GM23338 (cell line): Measurements from ENCODE around the gene ZNRF2. TPM values are rescaled to one million over a fixed set of nuclear protein-coding genes. Genes with fewer than 3 reads are reported as not detected.

Experiments
- ATAC-seq: fragments of 200-7000 bp; cut with Tn5 transposase; 3 replicates; pipeline ENCODE4 v1.9.1; 2020
- DNase-seq: peaks from one replicate; pipeline ENCODE4 v3.0.0-alpha.2; 2015; ENCODE audit warnings: low spot score
- H2AFZ ChIP-seq: fragments of 200-600 bp; sonication (generic); 2 replicates; pipeline ENCODE4 v1.8.0; 2016; ENCODE audit warnings: antibody characterized with exemption, mild to moderate bottlenecking, moderate library complexity
- H3F3A ChIP-seq: fragments of 200-600 bp; sonication (generic); replicated peaks from 2 replicates; pipeline ENCODE4 v1.8.0; 2017; ENCODE audit warnings: antibody characterized with exemption, mixed run types, low read depth
- H3K27ac ChIP-seq: fragments of 200-600 bp; sonication (generic); 2 replicates; pipeline ENCODE4 v1.6.1; 2016; ENCODE audit warnings: low read depth
- H3K27me3 ChIP-seq: fragments of 200-600 bp; sonication (generic); 2 replicates; pipeline ENCODE4 v1.8.0; 2016; ENCODE audit warnings: mild to moderate bottlenecking, mixed run types, moderate library complexity; ENCODE audit not compliant: insufficient read depth
- H3K36me3 ChIP-seq: fragments of 200-600 bp; sonication (generic); 2 replicates; pipeline ENCODE4 v1.8.0; 2016; ENCODE audit warnings: mild to moderate bottlenecking; ENCODE audit not compliant: insufficient read depth
- H3K4me1 ChIP-seq: fragments of 200-600 bp; sonication (generic); 2 replicates; pipeline ENCODE4 v1.8.0; 2016; ENCODE audit warnings: mild to moderate bottlenecking, moderate library complexity; ENCODE audit not compliant: insufficient read depth
- H3K4me2 ChIP-seq: fragments of 200-600 bp; sonication (generic); 2 replicates; pipeline ENCODE4 v1.7.1; 2017; ENCODE audit warnings: mixed run types
- H3K4me3 ChIP-seq: fragments of 200-600 bp; sonication (generic); 2 replicates; pipeline ENCODE4 v1.6.1; 2016; ENCODE audit warnings: mixed run types
- H3K79me2 ChIP-seq: fragments of 200-600 bp; sonication (generic); replicated peaks from 2 replicates; pipeline ENCODE4 v1.8.0; 2017; ENCODE audit warnings: mild to moderate bottlenecking; ENCODE audit not compliant: insufficient read depth
- H3K9me2 ChIP-seq: fragments of 200-600 bp; sonication (generic); 2 replicates; pipeline ENCODE4 v1.8.0; 2017; ENCODE audit not compliant: insufficient read depth
- H4K20me1 ChIP-seq: fragments of 200-600 bp; sonication (generic); replicated peaks from 2 replicates; pipeline ENCODE4 v1.8.0; 2017; ENCODE audit warnings: mild to moderate bottlenecking; ENCODE audit not compliant: insufficient read depth
- H3K27ac Mint-ChIP-seq: 2 replicates; pipeline ENCODE4 v1.8.0; 2020; ENCODE audit warnings: inconsistent platforms, mild to moderate bottlenecking, moderate library complexity, mixed read lengths
- H3K27me3 Mint-ChIP-seq: 3 replicates; pipeline ENCODE4 v1.8.0; 2022; ENCODE audit warnings: low read depth, mild to moderate bottlenecking, moderate library complexity, mixed read lengths, inconsistent platforms; ENCODE audit not compliant: insufficient read depth, poor library complexity
- H3K36me3 Mint-ChIP-seq: 3 replicates; pipeline ENCODE4 v1.8.0; 2021; ENCODE audit warnings: low read depth, mild to moderate bottlenecking, inconsistent platforms, moderate library complexity, mixed read lengths
- H3K4me1 Mint-ChIP-seq: 3 replicates; pipeline ENCODE4 v1.8.0; 2020; ENCODE audit warnings: mild to moderate bottlenecking, inconsistent platforms, mixed read lengths
- H3K4me3 Mint-ChIP-seq: 3 replicates; pipeline ENCODE4 v1.8.0; 2021; ENCODE audit warnings: moderate library complexity, mild to moderate bottlenecking, inconsistent platforms, mixed read lengths
- H3K9me3 Mint-ChIP-seq: 3 replicates; pipeline ENCODE4 v1.8.0; 2020; ENCODE audit warnings: moderate library complexity, mild to moderate bottlenecking, inconsistent platforms, mixed read lengths
- EZH2 ChIP-seq: fragments of 200-600 bp; sonication (generic); IDR thresholded peaks from one replicate; pipeline ENCODE4 v1.8.0; 2017; ENCODE audit warnings: antibody characterized with exemption, mild to moderate bottlenecking, low read depth; ENCODE audit not compliant: unreplicated experiment
- EZH2phosphoT487 ChIP-seq: fragments of 200-600 bp; sonication (generic); IDR thresholded peaks from one replicate; pipeline ENCODE4 v1.8.1; 2018; ENCODE audit warnings: antibody characterized with exemption; ENCODE audit not compliant: unreplicated experiment
- NANOG ChIP-seq: IDR thresholded peaks from 2 replicates; pipeline ENCODE4 v1.6.1; 2016; ENCODE audit warnings: antibody characterized with exemption, borderline replicate concordance
- STAT1 ChIP-seq: IDR thresholded peaks from one replicate; pipeline ENCODE4 v1.6.1; 2016; ENCODE audit warnings: antibody characterized with exemption; ENCODE audit not compliant: unreplicated experiment
- ZNF331 ChIP-seq: fragments of 250-450 bp; sonication (Bioruptor Pico); IDR thresholded peaks from 2 replicates; pipeline ENCODE4 v1.5.0; 2020; ENCODE audit warnings: low read depth, mild to moderate bottlenecking, moderate library complexity
- polyA plus RNA-seq: library from polyadenylated mRNA; unstranded; fragments of >200 nt; fragmentation: Nextera tagmentation; extraction: Ambion mirVana; gene quantifications from 2 replicates; pipeline ENCODE4 v1.2.1, GENCODE V29; 2016
- total RNA-seq: library from RNA; depleted of rRNA; stranded (reverse); fragments of >200 nt; shearing (Covaris generic); gene quantifications from 2 replicates; pipeline ENCODE4 v1.2.3, GENCODE V29; 2014
- TF ChIP-seq, protein P1 (sequence below): IDR thresholded peaks from one replicate; pipeline ENCODE4 v1.6.1; 2018; ENCODE audit warnings: antibody characterized with exemption; ENCODE audit not compliant: unreplicated experiment
- TF ChIP-seq, protein P2 (sequence below): IDR thresholded peaks from 2 replicates; pipeline ENCODE4 v1.6.1; 2016; ENCODE audit warnings: antibody characterized with exemption
- TF ChIP-seq, protein P3 (sequence below), 2 experiments: fragments of 200-600 bp in 1 of 2; sonication (generic) in 1 of 2; conservative IDR thresholded peaks; 2 replicates each; pipeline versions ENCODE4 v1.5.1 to v1.6.1; 2016 to 2017; ENCODE audit warnings: antibody characterized with exemption in 2 of 2, low read depth in 2 of 2, mild to moderate bottlenecking in 2 of 2, moderate library complexity in 1 of 2
- TF ChIP-seq, protein P4 (sequence below): fragments of 250-450 bp; sonication (Bioruptor Pico); IDR thresholded peaks from 2 replicates; pipeline ENCODE4 v1.5.0; 2020; ENCODE audit warnings: mild to moderate bottlenecking, moderate library complexity

ZNRF2 gene
- total and polyA plus RNA-seq, 2 experiments from 2014 or later, result 6.0 to 34.7 TPM

DNA sequence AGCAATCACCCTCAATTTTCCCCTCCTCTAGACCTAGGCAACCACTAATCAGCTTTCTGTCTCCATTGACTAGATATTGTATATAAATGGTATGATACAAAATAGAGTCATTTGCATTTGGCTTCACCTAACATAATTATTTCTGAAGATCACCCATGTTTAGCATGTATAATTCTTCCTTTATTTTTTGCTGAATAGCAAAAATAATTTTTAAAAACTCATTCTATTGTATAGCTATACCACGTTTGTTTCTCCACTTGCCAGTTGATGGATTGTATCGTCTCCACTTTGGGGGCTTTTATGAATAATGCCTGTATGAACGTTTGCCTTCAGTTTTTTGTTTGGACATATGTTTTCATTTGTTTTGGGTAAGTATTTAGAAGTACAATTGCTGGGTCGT, 95.3 kb downstream of the ZNRF2 start:
- H3K4me3 Mint-ChIP-seq, result no peak overlapping the region
- no peaks in the 10 kb centered on the region for H3K4me1 Mint-ChIP-seq
- Histone ChIP-seq H3K9me2 (no peaks in the 10 kb centered on the region), H3K4me2 (no peak overlapping the region), H3K36me3 (no peaks in the 10 kb centered on the region), H3K27me3 (no peaks in the 10 kb centered on the region), H4K20me1 (no peaks in the 10 kb centered on the region), H3K4me3 (no peak overlapping the region), H3K79me2 (no peaks in the 10 kb centered on the region), H2AFZ (no peak overlapping the region), H3K27ac (no peak overlapping the region), H3K4me1 (no peaks in the 10 kb centered on the region), H3F3A (no peaks in the 10 kb centered on the region)
- no peak overlapping the region for H3K27ac Mint-ChIP-seq
- DNase-seq (no peak), ATAC-seq (no peak)
- TF ChIP-seq, protein P1, sequence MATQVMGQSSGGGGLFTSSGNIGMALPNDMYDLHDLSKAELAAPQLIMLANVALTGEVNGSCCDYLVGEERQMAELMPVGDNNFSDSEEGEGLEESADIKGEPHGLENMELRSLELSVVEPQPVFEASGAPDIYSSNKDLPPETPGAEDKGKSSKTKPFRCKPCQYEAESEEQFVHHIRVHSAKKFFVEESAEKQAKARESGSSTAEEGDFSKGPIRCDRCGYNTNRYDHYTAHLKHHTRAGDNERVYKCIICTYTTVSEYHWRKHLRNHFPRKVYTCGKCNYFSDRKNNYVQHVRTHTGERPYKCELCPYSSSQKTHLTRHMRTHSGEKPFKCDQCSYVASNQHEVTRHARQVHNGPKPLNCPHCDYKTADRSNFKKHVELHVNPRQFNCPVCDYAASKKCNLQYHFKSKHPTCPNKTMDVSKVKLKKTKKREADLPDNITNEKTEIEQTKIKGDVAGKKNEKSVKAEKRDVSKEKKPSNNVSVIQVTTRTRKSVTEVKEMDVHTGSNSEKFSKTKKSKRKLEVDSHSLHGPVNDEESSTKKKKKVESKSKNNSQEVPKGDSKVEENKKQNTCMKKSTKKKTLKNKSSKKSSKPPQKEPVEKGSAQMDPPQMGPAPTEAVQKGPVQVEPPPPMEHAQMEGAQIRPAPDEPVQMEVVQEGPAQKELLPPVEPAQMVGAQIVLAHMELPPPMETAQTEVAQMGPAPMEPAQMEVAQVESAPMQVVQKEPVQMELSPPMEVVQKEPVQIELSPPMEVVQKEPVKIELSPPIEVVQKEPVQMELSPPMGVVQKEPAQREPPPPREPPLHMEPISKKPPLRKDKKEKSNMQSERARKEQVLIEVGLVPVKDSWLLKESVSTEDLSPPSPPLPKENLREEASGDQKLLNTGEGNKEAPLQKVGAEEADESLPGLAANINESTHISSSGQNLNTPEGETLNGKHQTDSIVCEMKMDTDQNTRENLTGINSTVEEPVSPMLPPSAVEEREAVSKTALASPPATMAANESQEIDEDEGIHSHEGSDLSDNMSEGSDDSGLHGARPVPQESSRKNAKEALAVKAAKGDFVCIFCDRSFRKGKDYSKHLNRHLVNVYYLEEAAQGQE, result no peak
- TF ChIP-seq, protein P2, sequence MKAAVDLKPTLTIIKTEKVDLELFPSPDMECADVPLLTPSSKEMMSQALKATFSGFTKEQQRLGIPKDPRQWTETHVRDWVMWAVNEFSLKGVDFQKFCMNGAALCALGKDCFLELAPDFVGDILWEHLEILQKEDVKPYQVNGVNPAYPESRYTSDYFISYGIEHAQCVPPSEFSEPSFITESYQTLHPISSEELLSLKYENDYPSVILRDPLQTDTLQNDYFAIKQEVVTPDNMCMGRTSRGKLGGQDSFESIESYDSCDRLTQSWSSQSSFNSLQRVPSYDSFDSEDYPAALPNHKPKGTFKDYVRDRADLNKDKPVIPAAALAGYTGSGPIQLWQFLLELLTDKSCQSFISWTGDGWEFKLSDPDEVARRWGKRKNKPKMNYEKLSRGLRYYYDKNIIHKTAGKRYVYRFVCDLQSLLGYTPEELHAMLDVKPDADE, result no peak
- no peak for TF ChIP-seq STAT1
- TF ChIP-seq, protein P3, sequence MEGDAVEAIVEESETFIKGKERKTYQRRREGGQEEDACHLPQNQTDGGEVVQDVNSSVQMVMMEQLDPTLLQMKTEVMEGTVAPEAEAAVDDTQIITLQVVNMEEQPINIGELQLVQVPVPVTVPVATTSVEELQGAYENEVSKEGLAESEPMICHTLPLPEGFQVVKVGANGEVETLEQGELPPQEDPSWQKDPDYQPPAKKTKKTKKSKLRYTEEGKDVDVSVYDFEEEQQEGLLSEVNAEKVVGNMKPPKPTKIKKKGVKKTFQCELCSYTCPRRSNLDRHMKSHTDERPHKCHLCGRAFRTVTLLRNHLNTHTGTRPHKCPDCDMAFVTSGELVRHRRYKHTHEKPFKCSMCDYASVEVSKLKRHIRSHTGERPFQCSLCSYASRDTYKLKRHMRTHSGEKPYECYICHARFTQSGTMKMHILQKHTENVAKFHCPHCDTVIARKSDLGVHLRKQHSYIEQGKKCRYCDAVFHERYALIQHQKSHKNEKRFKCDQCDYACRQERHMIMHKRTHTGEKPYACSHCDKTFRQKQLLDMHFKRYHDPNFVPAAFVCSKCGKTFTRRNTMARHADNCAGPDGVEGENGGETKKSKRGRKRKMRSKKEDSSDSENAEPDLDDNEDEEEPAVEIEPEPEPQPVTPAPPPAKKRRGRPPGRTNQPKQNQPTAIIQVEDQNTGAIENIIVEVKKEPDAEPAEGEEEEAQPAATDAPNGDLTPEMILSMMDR (conservative IDR thresholded peaks at IDR 0.05; ENCODE audit: low read depth in 2 of 2), result no peak
- H3K36me3 Mint-ChIP-seq, result peaks cover 4% of the 10 kb centered on the region; the same call in 2 of the 3 replicates
- H3K27me3 Mint-ChIP-seq, result peaks cover 2% of the 10 kb centered on the region
- H3K9me3 Mint-ChIP-seq, result peaks cover 14% of the 10 kb centered on the region

DNA sequence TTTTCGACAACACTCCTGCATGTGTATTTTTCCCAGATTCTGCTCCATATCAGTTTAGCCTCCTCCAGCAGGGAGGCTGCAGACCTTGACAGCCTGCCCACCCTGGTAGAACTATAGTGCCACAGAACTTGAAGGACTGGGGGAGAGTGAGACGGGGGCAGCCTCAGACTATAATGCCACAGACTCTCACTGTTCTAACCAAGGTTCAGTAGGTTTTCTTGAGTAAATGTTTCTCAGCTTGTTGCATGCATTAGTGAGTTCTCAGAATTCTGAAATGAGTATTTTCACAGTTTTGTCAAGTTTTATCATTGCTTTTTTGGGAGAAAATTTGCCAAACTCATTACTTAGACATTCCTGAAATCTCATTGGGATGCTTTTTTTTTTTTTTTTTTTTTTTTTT, 95.9 kb downstream of the ZNRF2 start:
- Histone ChIP-seq H4K20me1 (no peaks in the 10 kb centered on the region), H3K9me2 (no peaks in the 10 kb centered on the region), H3K79me2 (no peaks in the 10 kb centered on the region), H3F3A (no peaks in the 10 kb centered on the region), H3K27me3 (no peaks in the 10 kb centered on the region), H3K4me3 (no peak overlapping the region), H3K36me3 (no peaks in the 10 kb centered on the region), H3K4me1 (no peaks in the 10 kb centered on the region), H3K4me2 (no peak overlapping the region), H3K27ac (no peak overlapping the region), H2AFZ (no peak overlapping the region)
- Mint-ChIP-seq H3K27ac (no peak overlapping the region), H3K27me3 (peaks cover 2% of the 10 kb centered on the region), H3K9me3 (peaks cover 14% of the 10 kb centered on the region), H3K36me3 (peaks cover 4% of the 10 kb centered on the region; the same call in 2 of the 3 replicates), H3K4me1 (no peaks in the 10 kb centered on the region), H3K4me3 (no peak overlapping the region)
- ATAC-seq (no peak), DNase-seq (no peak)
- TF ChIP-seq EZH2, result no peak
- TF ChIP-seq EZH2phosphoT487, result no peak
- TF ChIP-seq, protein P4, sequence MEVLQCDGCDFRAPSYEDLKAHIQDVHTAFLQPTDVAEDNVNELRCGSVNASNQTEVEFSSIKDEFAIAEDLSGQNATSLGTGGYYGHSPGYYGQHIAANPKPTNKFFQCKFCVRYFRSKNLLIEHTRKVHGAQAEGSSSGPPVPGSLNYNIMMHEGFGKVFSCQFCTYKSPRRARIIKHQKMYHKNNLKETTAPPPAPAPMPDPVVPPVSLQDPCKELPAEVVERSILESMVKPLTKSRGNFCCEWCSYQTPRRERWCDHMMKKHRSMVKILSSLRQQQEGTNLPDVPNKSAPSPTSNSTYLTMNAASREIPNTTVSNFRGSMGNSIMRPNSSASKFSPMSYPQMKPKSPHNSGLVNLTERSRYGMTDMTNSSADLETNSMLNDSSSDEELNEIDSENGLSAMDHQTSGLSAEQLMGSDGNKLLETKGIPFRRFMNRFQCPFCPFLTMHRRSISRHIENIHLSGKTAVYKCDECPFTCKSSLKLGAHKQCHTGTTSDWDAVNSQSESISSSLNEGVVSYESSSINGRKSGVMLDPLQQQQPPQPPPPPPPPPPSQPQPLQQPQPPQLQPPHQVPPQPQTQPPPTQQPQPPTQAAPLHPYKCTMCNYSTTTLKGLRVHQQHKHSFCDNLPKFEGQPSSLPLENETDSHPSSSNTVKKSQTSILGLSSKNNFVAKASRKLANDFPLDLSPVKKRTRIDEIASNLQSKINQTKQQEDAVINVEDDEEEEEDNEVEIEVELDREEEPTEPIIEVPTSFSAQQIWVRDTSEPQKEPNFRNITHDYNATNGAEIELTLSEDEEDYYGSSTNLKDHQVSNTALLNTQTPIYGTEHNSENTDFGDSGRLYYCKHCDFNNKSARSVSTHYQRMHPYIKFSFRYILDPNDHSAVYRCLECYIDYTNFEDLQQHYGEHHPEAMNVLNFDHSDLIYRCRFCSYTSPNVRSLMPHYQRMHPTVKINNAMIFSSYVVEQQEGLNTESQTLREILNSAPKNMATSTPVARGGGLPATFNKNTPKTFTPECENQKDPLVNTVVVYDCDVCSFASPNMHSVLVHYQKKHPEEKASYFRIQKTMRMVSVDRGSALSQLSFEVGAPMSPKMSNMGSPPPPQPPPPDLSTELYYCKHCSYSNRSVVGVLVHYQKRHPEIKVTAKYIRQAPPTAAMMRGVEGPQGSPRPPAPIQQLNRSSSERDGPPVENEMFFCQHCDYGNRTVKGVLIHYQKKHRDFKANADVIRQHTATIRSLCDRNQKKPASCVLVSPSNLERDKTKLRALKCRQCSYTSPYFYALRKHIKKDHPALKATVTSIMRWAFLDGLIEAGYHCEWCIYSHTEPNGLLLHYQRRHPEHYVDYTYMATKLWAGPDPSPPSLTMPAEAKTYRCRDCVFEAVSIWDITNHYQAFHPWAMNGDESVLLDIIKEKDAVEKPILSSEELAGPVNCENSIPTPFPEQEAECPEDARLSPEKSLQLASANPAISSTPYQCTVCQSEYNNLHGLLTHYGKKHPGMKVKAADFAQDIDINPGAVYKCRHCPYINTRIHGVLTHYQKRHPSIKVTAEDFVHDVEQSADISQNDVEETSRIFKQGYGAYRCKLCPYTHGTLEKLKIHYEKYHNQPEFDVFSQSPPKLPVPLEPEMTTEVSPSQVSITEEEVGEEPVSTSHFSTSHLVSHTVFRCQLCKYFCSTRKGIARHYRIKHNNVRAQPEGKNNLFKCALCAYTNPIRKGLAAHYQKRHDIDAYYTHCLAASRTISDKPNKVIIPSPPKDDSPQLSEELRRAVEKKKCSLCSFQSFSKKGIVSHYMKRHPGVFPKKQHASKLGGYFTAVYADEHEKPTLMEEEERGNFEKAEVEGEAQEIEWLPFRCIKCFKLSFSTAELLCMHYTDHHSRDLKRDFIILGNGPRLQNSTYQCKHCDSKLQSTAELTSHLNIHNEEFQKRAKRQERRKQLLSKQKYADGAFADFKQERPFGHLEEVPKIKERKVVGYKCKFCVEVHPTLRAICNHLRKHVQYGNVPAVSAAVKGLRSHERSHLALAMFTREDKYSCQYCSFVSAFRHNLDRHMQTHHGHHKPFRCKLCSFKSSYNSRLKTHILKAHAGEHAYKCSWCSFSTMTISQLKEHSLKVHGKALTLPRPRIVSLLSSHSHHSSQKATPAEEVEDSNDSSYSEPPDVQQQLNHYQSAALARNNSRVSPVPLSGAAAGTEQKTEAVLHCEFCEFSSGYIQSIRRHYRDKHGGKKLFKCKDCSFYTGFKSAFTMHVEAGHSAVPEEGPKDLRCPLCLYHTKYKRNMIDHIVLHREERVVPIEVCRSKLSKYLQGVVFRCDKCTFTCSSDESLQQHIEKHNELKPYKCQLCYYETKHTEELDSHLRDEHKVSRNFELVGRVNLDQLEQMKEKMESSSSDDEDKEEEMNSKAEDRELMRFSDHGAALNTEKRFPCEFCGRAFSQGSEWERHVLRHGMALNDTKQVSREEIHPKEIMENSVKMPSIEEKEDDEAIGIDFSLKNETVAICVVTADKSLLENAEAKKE (CRISPR knock-in tag), result no peak
- no peak for TF ChIP-seq NANOG
- no peak for TF ChIP-seq ZNF331 (CRISPR knock-in tag)
